Uterus (tissue), 2 donors: ENCODE results near the gene P4HB.

Experiments
- CTCF ChIP-seq, 4 experiments: fragments of 200-600 bp in 2 of 4; fragments of 450-650 bp in 2 of 4; sonication (generic) in 2 of 4; IDR thresholded peaks; one replicate each; pipeline ENCODE4 v1.5.1; 2016 to 2019; ENCODE audit warnings: antibody characterized with exemption in 4 of 4, mild to moderate bottlenecking in 2 of 4, moderate library complexity in 1 of 4
- POLR2A ChIP-seq, 2 donors: fragments of 450-650 bp; IDR thresholded peaks; one replicate each; pipeline ENCODE4 v1.6.1; 2016; ENCODE audit warnings: antibody characterized with exemption in 2 of 2, mild to moderate bottlenecking in 1 of 2, moderate library complexity in 1 of 2

GRCh38 chr17:81840826-81841778, 19.2 kb downstream of the P4HB start:
- TF ChIP-seq CTCF (IDR thresholded peaks at IDR 0.05), result no peak
- no peak for TF ChIP-seq POLR2A (IDR thresholded peaks at IDR 0.05)
